Suppressor macrophage treated with lipopolysaccharide for 1 hour (primary cell): ENCODE measurements around the gene CIB2.
A peak's percentile ranks its signal among the peaks of the same experiment; 100 is the strongest.
"Not testable (repeated sequence)": the region's sequence is repeated elsewhere in the genome, so short reads cannot be mapped to it uniquely, and the experiment has no call there.

Experiments
- DNase-seq, 3 donors: peaks; one replicate each; pipeline ENCODE4 v3.0.0-alpha.2; 2020 to 2022

CIB2 gene

DNA sequence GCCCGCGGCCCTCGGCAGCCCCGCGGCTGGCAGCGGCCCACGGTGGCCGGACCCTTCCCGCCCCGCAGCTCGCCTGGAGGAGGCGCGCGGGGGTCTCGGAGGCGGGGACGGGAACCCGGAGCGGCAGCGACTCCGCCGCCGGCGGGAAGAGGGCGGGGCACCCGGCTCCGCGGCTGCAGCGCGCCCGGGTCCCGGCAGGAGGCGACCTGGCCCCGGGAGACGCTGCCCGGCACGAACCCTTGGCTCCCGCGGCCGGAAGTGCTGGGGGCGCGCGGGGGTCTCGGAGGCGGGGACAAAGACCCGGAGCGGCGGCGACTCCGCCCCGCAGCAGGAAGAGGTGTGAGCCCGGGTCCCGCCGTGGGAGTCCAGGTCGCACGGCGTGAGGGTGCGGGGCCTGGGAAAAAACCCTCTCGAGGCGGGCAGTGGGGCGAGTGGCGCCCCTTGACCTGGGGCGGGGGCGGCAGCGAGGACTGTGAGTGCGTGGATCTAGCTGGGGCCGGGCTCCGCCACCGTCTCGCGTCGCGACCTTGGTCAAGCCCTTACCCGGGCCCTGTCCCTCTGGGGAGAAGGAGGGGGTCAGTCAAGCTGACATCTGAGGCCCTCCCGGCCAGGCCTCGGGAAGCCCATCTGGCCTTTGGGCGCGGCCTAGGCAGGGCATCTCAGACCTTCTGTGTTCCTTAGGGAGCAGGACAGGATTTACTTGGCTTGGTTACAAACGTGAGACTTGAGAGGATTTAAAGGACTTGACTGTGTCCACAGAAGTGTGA, at the start of gene CIB2:
Gene CIB2 (minus strand): TSS at position 151 of the 767 bp plus-strand sequence. CDS start 230 bp downstream, outside the sequence.
- DNase-seq, result peak; percentile 71 to 90 (median 81)

DNA sequence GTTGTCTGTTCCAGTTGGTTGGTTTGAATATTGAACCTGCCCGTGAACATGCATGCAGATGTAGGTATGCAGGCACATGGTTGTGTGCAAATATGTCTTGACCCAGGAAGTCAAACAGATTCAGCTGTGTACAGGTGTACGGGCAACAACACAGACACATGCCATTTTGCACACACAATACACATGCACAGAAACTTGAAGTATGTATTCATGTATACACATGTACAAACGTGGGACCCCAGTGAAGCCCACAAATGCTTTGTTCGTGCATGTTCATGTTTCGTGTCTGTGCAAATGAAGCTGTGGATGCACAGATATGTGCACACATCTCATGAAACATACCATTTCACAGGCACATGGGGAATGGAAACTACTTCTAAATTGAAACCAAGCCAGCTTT, 48.7 kb upstream of the CIB2 start:
- DNase-seq, result no peak

DNA sequence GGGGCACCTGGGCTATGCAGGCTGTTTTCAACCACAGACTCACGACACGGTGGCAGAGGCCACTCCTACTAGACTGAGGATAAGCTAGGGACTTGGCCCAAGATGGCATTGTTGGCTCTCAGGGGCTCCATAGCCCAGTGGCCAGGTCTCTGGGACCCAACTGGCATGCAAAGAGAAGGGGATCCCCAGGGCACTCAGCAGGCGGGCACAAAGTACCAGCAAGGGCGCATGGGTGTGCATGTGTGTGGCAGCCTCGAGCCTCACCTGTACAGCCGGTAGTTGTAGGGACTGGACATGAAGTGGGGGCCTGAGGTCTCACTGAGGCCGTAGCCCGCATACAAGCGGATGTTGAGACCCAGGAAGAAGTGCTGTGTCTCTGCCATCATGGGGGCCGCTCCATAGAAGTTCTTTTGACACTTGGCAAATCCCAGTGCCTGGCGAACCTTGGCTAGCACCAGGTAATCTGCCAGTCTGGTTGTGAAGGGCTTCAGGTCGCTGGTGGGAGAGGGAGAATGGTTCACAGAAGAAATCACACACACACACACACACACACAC, 48.1 kb upstream of the CIB2 start:
- DNase-seq, result no peak

DNA sequence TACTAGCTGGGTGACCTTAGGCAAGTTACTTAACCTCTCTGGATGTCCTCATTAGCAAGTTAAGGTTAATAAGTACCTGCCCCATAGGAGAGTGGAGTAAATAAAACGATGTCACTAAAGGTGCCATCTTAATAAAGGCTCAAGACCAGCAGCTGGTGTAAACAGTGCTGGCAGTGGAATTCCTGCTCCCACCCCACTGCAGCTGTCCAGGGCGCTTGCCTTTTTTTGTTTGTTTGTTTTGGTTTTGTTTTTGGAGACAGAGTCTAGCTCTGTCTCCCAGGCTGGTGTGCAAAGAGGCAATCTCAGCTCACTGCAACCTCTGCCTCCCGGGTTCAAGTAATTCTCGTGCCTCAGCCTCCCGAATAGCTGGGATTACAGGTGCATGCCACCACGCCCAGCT, 46.8 kb upstream of the CIB2 start:
- DNase-seq, result no peak

DNA sequence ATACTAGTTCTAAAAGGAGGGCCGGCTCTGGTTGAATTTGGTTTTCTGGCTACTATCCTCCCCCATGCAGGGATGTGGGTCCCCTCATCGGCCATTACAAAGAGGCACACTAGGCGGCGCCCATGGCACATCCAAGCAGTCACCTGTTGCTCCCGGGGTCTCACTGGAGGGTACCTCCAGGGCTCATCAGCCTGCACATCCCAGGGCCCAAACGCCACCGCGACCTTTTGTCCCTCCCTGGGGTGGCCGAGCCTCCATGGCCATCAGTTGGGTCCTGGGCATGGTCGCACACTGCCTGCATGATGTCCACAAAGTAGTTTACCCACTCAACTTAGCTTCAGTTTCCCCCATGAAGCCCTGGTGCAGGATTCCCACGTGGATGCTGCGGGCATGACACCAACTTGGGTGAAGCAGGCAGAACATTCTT, 46.2 kb upstream of the CIB2 start:
- DNase-seq, result peak in 2 of 3 donors; percentile 14 to 42

DNA sequence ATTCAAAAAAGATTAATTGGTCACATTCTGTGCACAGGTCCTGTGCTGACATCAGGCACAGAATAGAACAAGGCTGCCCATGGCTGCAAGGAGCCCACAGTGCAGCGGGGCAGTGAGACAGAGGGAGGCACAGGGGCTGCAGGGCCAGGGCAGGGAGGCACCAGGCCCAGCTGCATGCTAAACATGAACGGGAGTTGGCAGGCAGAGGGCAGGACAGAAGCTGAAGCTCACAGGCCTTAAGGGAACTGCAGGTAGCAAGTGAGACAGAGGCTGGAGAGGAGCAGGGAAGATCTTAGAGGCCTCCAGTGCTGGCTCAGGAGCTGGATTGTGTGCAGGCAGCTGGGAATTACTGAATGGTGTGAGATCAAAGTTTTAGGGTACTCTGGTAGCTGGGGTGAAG, 44.1 kb upstream of the CIB2 start:
- DNase-seq, result no peak

DNA sequence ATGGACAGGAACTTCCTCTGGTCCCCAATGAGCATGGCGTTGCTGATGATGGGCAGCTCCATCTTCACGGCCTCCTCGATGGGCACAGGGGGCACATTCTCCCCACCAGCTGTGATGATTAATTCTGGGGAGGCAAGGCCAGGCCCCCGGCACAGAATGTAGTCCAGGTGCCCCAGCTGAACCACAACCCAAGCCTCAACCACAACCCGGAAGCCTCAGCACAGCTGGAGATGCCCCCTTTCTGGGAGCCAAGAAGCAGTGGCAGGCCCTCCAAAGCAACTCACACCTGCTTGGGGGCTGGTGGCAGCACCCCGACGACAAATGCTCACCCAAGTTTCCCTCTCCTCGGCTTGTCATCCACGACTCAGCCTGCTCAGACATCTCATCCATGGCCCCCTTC, 43.2 kb upstream of the CIB2 start:
- DNase-seq, result no peak

DNA sequence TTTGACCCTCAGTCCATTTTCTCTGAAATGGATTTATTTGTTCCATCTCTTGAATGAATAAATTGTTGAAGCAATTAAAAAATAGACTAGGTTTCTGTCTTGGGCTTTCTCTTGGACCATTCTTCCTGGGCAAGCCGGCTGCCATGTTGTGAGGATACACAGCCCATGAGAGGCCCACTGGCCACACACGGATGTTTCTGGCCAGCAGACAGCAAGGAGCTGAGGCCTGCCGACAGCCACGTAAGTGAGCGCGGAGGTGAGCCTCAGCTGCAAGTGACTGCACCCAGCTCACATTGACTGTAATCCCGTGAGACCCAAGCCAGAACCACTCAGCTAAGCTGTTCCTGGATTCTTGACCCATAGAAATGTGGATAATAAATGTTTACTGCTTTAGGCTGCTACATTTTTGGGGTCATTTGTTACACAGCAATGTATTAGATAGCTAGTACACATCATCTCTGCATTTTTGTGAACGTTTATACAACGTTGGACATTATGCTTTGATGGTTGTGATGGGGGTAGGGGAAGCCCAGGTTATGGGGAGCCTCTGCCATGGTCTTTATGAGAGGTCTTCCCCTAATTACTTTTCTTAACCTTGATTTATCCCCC, 40.7 kb upstream of the CIB2 start:
- no peak for DNase-seq

DNA sequence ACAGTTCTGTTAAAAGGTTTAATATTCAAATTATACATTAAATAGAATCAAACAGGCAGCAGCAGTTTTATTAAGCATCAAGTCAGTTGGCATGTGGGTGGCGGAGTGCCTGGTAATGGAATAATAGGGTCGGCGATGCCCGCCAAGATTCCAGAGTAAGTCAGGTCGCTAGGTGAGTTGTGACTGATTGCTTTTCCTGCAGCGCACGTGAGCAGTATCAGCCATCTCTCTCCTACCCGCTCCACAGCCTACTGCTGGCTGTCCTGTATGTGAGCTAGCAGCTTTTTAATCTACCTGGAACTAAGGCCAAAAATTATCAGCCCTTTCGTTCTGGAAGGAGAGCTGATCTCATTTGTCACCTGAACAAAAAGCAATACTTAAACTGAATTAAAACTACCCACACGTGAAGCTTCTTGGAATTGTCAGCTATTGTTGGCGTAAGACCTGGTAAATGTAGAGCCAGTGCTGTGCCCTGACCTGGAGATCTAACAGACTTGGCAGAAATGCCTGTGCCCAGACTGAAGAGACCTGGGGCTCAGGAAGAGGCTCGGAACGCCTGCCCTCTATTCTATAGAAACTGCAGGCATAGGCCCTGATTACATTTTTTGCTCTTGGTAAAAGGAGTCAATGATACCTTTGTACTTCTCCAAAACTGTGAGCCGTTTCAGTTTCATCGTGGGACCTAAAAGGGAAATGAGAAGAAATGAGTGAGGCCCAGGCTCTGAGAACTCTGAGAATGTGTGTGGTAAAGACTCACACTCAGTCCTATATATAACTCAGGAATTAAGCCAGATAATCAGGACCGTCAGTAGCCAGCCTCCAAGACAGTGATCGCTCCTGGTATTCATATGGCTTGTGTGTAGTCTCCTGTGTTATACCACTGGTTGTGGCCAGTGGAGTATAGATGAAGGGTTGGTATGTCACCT, 39.9 kb upstream of the CIB2 start:
- peak; percentile 48 to 68 (median 61) for DNase-seq

DNA sequence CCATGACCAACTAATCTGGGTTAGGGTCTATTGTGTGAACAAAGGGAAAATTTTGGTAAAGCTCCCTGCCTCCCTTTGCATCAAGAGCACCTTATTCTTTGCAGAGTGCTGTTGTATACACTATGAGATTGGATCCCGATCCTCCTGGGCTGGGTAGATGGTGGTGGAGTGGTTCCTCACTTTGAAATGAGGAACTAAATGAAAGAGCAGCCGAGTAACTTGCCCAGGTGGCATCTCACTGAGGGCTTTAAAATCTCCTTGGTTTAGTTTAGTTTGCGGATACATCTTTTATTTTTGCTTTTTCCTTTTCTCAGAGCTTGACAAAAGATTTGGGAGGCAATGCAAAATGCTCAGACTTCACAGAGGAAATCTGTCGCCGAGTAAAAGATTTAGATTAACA, 37.4 kb upstream of the CIB2 start:
- DNase-seq, result no peak

DNA sequence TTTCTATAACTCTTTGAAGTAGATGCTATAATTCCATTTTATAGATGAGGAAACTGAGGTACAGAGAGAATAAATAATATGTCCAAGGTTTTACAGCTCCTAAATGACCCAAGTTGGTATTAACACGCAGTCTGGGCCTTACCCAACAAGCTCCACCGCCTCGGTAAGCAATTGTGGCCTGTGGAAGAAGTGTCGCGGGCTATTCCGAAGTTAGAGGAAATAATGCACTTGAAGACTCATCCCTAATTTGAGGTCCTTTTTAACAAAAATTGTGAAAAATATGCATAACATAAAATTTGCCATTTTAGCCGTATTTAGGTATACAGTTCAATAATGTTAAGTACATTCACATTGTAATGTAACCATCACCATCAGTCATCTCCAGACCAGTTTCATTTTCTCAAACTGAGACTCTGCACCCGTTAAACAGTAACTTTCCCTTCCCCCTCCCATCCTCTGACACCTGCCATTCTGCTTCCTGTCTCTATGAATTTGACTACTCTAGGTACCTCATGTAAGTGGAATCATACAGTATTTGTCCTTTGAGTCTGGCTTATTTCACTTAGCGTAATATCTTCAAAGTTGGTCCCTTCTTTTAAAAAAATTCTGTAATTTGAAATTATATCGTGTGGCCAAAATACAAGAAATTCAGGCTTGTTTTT, 36.1 kb upstream of the CIB2 start:
- no peak for DNase-seq

DNA sequence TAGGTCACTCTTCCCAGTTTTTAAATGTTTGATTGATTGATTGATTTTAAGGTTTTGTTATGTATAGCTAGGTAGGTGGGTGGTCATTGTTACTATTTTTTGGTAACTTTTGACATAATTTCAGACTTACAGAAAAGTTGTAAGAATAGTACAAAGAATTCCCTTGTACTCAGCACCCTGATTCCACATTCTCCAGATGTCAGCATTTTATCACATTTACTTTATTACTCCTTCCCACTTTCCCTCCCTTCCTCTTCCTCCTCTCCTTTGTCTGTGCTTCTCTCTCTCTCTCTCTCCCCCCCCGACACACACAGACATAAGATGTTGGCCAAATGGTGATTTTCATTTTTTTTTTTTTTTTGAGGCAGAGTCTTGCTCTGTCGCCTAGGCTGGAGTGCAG, 32.8 kb upstream of the CIB2 start:
- no peak for DNase-seq

DNA sequence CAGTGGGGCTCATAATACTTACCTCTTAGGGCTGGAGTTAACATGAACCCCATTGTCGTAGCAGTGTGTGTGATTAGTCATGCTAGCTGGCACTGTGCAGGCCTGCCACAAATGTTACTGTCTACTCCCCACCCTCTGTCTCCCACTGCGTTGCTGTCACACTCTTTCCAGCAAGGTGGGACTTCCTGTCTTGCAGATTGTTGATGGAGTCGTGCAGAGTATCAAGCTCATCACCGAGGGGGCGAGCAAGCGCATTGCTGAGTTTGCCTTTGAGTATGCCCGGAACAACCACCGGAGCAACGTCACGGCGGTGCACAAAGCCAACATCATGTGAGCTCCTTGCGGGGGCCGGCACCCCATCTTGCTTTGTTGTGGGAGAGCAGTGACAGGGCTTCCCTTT, 30.8 kb upstream of the CIB2 start:
- DNase-seq, result no peak

DNA sequence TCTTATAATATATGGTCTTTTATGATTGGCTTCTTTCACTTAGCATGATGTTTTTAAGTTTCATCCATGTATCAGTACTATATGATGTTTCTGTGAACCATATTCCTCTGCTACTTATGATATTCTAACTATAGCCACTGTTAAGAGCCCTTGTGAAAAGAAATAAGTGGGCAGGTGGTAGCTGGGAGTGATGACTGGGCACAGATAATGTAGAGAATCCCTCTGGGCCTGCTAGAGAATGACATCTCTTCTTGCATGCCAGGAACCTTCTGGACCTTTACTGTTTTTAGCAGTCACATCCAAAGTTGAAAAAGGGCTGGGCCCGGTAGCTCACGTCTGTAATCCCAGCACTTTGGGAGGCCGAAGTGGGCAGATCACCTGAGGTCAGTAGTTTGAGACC, 28.1 kb upstream of the CIB2 start:
- DNase-seq, result no peak

DNA sequence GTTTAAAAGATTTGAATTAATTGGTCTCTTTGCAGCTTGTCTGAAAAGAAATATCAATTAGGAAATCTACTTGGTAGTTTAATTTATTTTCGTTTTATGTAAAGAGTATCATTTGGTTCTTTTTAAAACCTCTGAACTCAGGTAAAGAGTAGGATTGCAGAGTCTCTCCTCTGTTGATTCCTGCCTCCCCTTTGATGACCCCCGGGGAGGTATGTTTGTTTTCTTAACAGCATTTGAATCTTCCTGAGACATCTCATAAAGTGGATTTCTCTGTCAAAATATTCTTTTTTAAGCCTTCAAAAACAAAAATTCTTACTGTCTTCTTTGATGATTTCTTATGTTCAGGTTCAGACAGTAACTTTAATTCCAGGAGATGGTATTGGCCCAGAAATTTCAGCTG, 26.0 kb upstream of the CIB2 start:
- no peak for DNase-seq

DNA sequence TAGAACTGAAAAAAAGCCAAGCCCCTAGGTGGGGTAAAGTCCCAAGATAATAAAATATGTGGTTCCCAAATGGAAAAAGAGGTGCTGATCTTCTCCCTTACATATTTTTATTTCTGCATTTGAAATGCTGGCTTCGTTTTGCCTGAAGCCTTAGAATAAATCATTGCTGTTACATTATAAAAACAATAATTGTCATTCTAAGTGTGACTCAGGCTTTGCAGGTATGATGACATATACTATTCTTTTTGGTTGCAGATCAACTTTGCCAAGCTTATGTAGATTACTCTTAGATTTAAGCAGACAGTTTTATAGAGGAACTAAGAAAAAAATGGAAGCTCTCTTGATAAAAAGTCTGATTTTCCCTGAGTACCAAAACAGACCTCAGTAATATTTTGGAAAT, 25.4 kb upstream of the CIB2 start:
- no peak for DNase-seq

DNA sequence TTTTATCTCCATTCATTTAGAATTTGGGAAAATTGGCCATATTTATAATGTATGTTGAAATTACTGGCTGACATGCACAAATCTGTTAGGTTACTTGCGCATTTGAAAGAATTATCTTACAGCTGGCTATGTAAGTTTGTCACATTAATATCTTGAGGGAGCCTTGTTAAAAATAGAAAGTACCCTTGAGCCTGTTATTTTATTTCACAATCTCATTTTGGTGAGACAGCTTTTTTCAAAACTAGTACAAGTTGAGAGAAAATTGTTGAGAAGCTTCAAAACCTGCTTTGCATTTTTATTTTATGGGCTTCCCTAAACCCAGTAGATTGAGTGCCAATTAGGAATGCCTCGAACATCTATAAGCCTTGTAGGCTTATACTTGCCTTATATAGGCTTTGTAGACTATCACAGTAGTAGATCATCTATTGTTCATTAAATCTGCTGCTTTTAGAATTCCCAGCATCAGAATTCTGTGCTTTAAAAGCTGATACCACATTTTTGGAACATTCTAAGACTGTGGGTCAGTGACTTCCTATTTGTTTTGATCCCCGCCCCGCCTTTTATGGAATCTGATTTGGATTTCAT, 24.2 kb upstream of the CIB2 start:
- no peak for DNase-seq

DNA sequence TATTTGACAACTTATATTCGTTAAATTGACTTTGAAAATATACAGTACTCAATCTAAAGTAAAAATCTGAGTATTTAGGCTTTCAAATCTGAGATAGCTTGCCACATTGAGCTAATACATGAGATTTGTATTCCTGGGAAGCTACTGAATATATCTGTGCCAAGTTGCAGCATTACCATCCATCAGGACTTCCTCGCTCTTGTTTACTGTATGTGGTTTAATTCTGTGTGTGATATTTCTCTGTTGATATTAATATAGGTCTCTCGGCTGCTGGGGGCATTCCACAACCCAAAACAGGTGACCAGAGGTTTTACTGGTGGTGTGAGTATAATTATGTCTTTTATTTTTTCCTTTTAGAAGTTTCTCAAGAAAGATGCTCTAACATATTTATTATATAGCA, 23.7 kb upstream of the CIB2 start:
- DNase-seq, result no peak

DNA sequence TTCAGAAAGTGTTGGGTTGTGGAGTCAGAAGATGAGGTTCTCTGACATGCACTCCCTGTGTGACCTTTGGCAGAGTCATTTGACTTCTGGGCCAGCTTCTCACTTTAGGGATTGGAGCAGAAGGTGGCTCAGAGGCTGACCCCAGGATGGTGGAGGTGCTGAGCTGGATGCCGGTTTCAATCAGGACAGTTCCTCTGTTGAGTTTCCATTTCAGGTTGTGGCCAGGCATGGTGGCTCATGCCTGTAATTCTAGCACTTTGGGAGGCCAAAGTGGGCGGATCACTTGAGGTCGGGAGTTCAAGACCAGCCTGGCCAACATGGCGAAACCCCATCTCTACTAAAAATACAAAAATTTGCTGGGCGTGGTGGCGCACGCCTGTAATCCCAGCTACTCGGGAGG, 19.8 kb upstream of the CIB2 start:
- DNase-seq, result not testable (repeated sequence)

DNA sequence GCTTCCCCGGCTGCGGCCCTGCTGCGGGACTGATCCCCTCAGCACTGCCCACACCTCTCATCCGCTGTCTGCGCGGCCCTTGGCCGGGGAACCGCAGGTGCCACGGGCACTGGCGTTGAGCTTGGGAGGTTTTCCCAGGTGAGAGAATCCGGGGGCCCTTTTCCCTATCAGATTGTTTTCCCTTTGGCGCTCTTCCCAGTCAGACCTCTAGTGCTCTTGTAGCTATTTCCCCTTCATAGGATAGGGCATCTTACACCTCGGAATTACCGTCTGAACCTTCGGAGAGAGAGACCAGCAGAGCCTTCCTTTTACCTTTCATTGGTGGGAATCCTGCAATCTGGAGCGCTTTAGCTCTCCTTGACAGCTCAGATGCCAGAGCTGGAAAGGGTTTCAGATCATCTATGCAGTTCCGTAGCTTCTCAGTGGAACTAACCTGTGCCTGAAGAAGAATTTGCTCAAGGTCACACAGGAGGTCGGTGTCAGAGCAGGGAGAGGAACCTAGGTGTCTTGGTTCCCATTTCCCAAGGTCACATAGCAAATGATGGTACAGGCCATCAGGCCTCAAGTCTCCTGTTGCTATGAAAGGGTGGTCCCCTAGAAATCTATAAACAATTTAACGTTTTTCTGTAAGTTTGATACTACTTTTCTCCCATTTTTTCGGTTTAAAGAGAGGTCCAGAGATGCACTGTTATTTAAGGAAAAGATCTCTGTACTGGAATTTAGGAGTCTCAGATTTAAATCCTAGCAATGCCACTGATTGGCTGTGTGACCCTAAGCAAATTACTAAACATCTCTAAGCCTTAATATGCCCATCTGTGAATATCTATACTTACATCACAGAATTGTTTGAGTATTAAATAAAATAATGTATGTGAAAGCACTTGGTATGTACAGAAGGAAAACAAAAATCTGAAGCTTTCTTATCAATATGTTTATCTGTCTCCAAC, 18.8 kb upstream of the CIB2 start:
- no peak for DNase-seq
